Muscle layer of duodenum (tissue), 2 donors: ENCODE results near the gene GAGE13.
"Not testable (repeated sequence)": the region's sequence is repeated elsewhere in the genome, so short reads cannot be mapped to it uniquely, and the experiment has no call there.

Experiments
- H3K27ac ChIP-seq: one replicate; pipeline ENCODE4 v1.7.0; 2013; ENCODE audit warnings: mild to moderate bottlenecking, low read length
- H3K27me3 ChIP-seq: one replicate; pipeline ENCODE4 v1.7.0; 2013; ENCODE audit warnings: low read depth, mild to moderate bottlenecking, control low read depth, low read length
- H3K36me3 ChIP-seq, 2 donors: one replicate each; pipeline ENCODE4 v1.7.0; 2013; ENCODE audit warnings: low read length in 2 of 2, control low read depth in 1 of 2, mild to moderate bottlenecking in 1 of 2; ENCODE audit not compliant: insufficient read depth in 2 of 2, control insufficient read depth in 1 of 2
- H3K4me1 ChIP-seq, 2 donors: one replicate each; pipeline ENCODE4 v1.7.0; 2013; ENCODE audit warnings: low read length in 2 of 2, mild to moderate bottlenecking in 2 of 2, control low read depth in 1 of 2, moderate library complexity in 1 of 2; ENCODE audit not compliant: insufficient read depth in 2 of 2, control insufficient read depth in 1 of 2
- H3K4me3 ChIP-seq, 2 donors: one replicate each; pipeline ENCODE4 v1.7.0; 2013; ENCODE audit warnings: low read length in 2 of 2, low read depth in 1 of 2, mild to moderate bottlenecking in 1 of 2
- H3K9me3 ChIP-seq, 2 donors: one replicate each; pipeline ENCODE4 v1.7.0; 2013; ENCODE audit warnings: low read length in 2 of 2, control low read depth in 1 of 2, mild to moderate bottlenecking in 1 of 2; ENCODE audit not compliant: control insufficient read depth in 1 of 2
- donor health status: healthy.

Gene GAGE13

DNA sequence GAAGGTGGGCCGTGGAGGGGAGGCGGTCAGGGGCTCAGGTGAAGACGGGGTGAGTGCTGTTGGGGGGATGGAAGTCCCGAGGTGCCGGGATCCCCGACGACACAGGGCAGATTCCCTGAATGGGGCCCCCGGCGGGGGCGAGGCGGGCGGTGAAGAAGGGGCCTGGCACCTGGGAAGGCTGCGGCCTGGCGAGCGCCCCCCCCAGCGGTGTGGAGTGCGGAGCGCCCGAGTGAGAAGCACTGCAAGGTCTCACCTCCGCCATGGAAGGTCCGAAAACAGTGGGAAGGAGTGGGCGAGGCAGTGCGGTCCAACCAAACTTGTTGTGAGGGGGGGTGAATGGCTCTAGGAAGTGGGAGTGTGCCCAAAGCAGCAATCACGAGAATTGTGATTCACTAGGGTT, 10.1 kb downstream of the GAGE13 start:
- not testable (repeated sequence) for H3K4me3 ChIP-seq, H3K27me3 ChIP-seq, H3K4me1 ChIP-seq, H3K9me3 ChIP-seq, H3K27ac ChIP-seq, H3K36me3 ChIP-seq

DNA sequence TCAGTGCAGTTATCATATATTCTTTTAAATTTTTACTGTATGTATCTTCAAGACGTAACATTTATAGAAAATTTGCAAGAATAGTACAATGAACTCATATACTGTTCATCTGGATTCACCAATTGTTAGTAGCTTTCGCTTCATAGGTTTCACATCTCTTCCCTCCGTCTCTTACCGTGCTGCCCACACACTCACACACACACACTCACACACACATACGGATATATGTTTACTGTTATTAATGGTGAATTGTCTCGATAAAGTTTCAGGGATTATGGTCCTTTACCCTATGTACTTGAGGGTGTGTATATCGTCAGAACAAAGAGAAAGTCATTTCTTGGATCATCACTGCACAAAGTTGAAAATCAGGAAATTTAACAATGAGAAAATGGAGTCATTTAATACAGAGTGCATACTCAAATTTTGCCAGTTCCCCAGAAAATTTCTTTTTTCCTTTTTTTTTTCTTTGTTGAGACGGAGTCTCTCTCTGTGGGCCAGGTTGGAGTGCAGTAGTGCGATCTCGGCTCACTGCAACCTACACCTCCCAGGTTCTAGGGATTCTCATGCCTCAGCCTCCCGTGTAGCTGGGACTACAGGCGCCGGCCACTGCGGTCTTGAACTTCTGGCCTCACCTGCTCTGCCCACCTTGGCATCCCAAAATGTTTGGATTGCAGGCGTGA, 13.3 kb downstream of the GAGE13 start:
- not testable (repeated sequence) for H3K27ac ChIP-seq, H3K4me1 ChIP-seq, H3K9me3 ChIP-seq, H3K4me3 ChIP-seq, H3K27me3 ChIP-seq, H3K36me3 ChIP-seq

DNA sequence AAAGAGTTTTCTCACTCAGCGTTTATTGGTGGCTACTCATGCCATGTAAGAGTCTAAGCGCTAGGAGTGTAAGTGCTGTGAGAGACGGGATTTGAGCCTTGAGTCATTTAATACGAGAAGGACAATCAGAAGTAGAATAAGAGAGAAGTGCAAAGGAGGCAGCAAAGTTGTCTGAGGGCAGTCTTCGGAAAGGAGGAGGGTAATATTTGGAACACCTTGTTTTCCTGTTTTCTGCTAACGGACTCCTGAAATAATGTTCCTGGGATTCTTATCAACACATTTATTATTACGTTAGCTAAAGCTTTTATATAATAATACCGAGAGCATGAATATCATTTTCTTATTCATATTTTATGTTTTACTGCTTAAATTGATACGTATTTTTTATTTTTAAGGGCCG, 14.0 kb downstream of the GAGE13 start:
- not testable (repeated sequence) for H3K4me1 ChIP-seq, H3K27ac ChIP-seq, H3K4me3 ChIP-seq, H3K36me3 ChIP-seq, H3K27me3 ChIP-seq, H3K9me3 ChIP-seq

DNA sequence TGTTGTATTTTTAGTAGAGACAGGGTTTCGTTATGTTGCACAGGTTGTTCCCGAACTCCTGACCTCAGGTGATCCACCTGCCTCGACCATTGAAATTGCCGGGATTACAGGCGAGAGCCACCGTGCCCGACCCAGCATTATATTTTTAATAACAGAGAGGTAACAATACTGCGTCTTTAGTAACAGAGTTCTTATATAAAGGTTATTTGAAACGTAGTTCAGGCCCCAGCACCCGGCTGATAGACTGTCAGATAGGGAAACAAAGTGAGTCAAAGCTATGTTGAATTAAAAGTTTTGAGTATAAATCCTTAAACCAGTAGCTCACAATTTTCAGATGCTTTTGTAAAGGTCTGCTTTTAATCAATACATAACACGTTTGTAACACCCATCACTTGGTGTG, 14.8 kb downstream of the GAGE13 start:
- H3K27ac ChIP-seq, H3K27me3 ChIP-seq, H3K4me1 ChIP-seq, H3K9me3 ChIP-seq, H3K4me3 ChIP-seq, H3K36me3 ChIP-seq: not testable (repeated sequence)
